Measurements from ENCODE around the gene CNTNAP4. TPM values are rescaled to one million over a fixed set of nuclear protein-coding genes. Genes with fewer than 3 reads are reported as not detected.

The CNTNAP4 gene
- total RNA-seq, 4 donors from 2014 or later = 0.51 to 1.5 (median 0.82) TPM; not detected in 1

GRCh38 chr16:76373998-76374397 lies 96.8 kb downstream of the CNTNAP4 start:
- TF ChIP-seq CTCF (IDR thresholded peaks at IDR 0.05; ENCODE audit: low read depth) = no peak

- TF ChIP-seq CTCF (IDR thresholded peaks at IDR 0.05; ENCODE audit: low read depth) = no peak
Observed at GRCh38 chr16:76376988-76377387, 99.8 kb downstream of the CNTNAP4 start.

- no peak for TF ChIP-seq CTCF (IDR thresholded peaks at IDR 0.05; ENCODE audit: low read depth)
Observed at GRCh38 chr16:76378020-76378419, 100.8 kb downstream of the CNTNAP4 start.

GRCh38 chr16:76381096-76381495 lies 103.9 kb downstream of the CNTNAP4 start:
- no peak for TF ChIP-seq CTCF (IDR thresholded peaks at IDR 0.05; ENCODE audit: low read depth)

- no peak for TF ChIP-seq CTCF (IDR thresholded peaks at IDR 0.05; ENCODE audit: low read depth)
Observed at GRCh38 chr16:76385601-76386230, 108.5 kb downstream of the CNTNAP4 start.

GRCh38 chr16:76386784-76387183 lies 109.6 kb downstream of the CNTNAP4 start:
- TF ChIP-seq CTCF (IDR thresholded peaks at IDR 0.05; ENCODE audit: low read depth) = no peak

- TF ChIP-seq CTCF (IDR thresholded peaks at IDR 0.05; ENCODE audit: low read depth) = no peak
Observed at GRCh38 chr16:76387994-76388393, 110.8 kb downstream of the CNTNAP4 start.
